ENCODE data around the gene CDC42.
"Not testable (repeated sequence)": the region's sequence is repeated elsewhere in the genome, so short reads cannot be mapped to it uniquely, and the experiment has no call there.

CDC42 gene

DNA sequence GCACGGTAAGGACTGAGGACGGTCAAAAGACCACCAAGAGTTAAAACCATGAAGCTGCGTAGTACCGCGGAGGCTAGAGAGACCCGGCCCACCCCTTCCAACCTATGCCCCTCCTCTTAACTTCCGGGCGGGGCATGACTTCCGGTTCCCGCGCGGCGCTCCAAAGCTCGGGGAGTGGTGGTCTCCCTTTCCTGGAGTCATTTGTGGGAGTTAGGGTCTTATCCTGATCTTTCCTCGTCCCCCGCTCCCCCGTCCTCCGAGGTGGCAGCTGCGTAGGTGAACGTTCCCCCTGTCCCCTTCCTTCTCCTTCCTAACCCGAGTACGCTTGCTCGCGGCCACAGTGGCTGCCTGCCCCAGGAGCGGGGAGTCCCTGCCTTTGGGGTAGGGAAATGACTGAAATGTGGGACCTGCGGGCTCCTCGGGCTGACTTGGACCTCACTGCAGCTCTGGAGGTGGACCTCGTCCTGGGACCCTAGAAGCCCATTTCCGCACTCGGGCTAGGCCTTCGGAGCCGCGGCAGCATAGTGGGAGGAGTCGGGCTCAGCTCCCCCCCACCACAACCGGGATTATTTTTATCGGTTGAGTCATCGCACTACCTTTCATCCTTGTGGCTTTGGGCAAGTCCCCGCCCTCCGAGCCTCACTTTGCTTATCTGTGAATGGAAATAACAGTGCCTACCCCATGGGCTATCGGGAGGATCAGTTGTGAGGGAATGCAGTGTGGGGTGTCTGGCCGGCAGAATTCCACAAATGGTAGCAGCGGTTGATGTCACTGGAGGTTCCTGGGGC lies 26.9 kb upstream of the CDC42 start:
- H3K4me1 Mint-ChIP-seq, result peaks cover 72% of the 10 kb centered on the region

DNA sequence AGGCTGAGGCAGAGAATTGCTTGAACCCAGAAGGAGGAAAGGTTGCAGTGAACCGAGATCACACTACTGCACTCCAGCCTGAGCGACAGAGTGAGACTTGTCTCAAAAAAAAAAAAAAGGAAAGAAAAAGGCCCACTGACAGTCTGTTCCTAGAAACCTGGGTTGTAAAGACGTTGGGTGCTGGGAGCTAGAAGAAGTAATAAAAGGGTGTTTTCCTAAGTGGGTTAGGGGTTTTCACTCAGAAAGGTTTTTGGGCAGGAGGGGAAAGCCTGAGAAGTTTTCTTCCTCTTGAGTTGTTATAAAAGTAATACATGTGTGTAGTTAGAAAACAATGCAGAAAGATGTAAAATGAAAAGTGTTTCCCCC lies 25.6 kb upstream of the CDC42 start:
- peaks cover 22% of the 10 kb centered on the region for H3K36me3 Mint-ChIP-seq
- H3K4me3 Mint-ChIP-seq, result peak overlapping the region; percentile 88
- H3K4me1 Mint-ChIP-seq, result peaks cover 79% of the 10 kb centered on the region
- H3K27me3 Mint-ChIP-seq, result no peaks in the 10 kb centered on the region
- peak overlapping the region; percentile 97 for H3K27ac Mint-ChIP-seq
- no peak for DNase-seq
- H3K9me3 Mint-ChIP-seq, result no peaks in the 10 kb centered on the region
- CTCF ChIA-PET, result no interaction called here

More for the DNA sequence above, 26.9 kb upstream of the CDC42 start:
- Mint-ChIP-seq H3K27me3 (no peaks in the 10 kb centered on the region), H3K4me3 (peak overlapping the region; percentile 88), H3K9me3 (no peaks in the 10 kb centered on the region), H3K27ac (peak overlapping the region; percentile 97), H3K36me3 (peaks cover 18% of the 10 kb centered on the region)
- DNase-seq, result peak; percentile 94
- CTCF ChIA-PET, result interaction anchor here (0.5 to 3.2 kb wide), 9 partner anchors 12 to 287 kb away, joined by 3 to 22 read pairs (median 6); partner anchors contain the start of gene CDC42

DNA sequence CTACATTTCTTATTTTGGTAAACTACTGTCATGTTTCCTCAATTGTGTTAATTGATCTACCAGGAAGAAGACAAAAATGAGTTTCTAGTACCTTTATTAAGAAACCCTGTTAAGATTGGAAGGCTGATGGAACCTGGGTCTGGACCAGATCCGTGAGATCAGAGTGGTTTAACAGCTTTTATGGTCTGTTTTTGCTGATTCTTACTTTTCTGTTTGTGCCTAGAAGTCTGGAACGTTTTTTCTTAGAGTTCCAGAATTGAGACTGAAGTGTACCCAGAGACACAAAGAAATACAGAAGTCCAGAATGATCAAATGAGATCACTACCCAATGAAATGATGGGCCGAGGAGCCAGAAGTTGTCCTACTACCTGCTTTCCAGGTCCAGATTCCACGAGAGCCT lies 22.5 kb upstream of the CDC42 start:
- Mint-ChIP-seq H3K36me3 (peaks cover 22% of the 10 kb centered on the region), H3K4me1 (peaks cover 72% of the 10 kb centered on the region), H3K9me3 (no peaks in the 10 kb centered on the region), H3K4me3 (no peak overlapping the region), H3K27me3 (no peaks in the 10 kb centered on the region), H3K27ac (no peak overlapping the region)
- DNase-seq, result no peak
- CTCF ChIA-PET, result interaction anchor here (1.2 to 1.4 kb wide), 2 partner anchors 10 to 23 kb away, joined by 3 read pairs; no protein-coding TSS in a partner anchor

DNA sequence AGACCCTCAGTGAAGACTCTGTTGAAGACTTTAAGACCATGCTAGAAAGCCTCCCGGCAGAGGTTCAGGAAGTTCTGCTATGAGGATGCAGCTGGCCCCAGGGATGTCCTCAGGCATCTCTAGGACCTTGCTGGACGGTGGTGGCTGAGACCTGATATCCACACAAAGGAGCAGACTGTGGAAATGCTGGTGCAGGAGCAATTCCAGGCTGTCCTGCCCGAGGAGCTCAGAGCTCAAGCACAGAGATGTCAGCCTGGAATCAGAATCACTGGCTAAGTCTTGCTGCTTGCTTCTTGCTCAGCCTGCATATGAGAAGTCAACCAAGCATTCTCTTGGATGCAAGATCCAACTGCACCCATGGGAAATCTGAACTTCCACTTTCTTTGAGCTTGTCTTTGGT lies 22.0 kb upstream of the CDC42 start:
- Mint-ChIP-seq H3K36me3 (peaks cover 22% of the 10 kb centered on the region), H3K4me1 (peaks cover 73% of the 10 kb centered on the region), H3K27ac (peak overlapping the region; percentile 90), H3K9me3 (no peaks in the 10 kb centered on the region), H3K4me3 (no peak overlapping the region), H3K27me3 (no peaks in the 10 kb centered on the region)
- CTCF ChIA-PET, result interaction anchor here (1.2 to 1.8 kb wide), 2 partner anchors 8 to 23 kb away, joined by 3 to 6 read pairs; no protein-coding TSS in a partner anchor
- no peak for DNase-seq

DNA sequence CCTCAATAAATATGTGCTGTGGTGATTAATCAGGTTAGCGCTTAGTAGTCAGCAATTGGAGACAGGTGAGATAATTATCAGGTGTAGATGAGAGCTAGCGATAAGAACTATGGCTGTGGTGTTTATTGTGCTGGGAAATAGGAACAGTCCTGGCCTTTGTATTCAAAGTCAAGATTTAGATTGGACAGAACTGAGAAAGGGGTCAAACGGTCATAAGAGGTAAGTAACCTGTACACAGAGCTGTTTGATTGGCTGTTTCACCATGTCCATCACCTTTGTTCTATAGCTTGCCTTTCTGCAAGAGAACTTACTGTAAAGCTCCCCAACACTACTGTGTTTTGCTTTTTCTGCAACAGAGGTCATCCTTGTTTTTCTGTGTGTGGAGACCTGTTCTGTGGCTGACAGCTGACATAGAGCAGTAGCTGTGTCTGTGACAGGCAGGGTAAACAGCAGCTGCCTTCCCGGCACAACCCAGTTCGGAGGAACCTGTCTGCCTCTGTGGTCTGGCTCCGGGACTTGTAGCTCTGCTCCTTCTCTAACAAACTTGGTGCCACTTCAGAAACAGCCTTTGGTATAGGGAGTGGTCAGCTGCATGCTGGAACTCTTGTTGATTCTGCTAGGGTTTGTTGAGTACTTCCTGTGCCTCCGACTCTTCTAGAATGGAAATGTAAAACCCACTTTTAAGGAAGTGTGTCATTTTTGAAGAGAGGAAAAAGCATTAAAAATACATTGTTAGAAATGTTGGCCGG lies 21.1 kb upstream of the CDC42 start:
- peaks cover 19% of the 10 kb centered on the region for H3K36me3 Mint-ChIP-seq
- CTCF ChIA-PET, result interaction anchor here (0.7 to 1.8 kb wide), 4 partner anchors 9 to 69 kb away, joined by 3 to 6 read pairs (median 4); no protein-coding TSS in a partner anchor
- peak; percentile 69 for DNase-seq
- peak overlapping the region; percentile 40 for H3K4me3 Mint-ChIP-seq
- H3K9me3 Mint-ChIP-seq, result no peaks in the 10 kb centered on the region
- H3K27me3 Mint-ChIP-seq, result no peaks in the 10 kb centered on the region
- H3K27ac Mint-ChIP-seq, result peak overlapping the region; percentile 90
- peaks cover 66% of the 10 kb centered on the region for H3K4me1 Mint-ChIP-seq

DNA sequence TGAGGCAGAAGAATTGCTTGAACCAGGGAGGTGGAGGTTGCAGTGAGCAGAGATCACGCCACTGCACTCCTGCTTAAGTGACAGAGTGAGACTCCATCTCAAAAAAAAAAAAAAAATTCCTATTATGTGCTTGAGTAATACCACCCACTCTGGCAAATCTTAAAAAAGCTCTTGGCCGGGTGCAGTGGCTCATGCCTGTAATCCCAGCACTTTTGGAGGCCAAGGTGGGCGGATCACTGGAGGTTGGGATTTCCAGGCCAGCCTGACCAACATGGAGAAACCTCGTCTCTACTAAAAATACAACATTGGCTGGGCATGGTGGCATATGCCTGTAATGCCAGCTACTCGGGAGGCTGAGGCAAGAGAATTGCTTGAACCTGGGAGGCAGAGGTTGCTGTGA lies 17.7 kb upstream of the CDC42 start:
- H3K4me1 Mint-ChIP-seq, result peaks cover 61% of the 10 kb centered on the region
- H3K27me3 Mint-ChIP-seq, H3K27ac Mint-ChIP-seq, CTCF ChIA-PET, DNase-seq, H3K9me3 Mint-ChIP-seq, H3K36me3 Mint-ChIP-seq, H3K4me3 Mint-ChIP-seq: not testable (repeated sequence)

DNA sequence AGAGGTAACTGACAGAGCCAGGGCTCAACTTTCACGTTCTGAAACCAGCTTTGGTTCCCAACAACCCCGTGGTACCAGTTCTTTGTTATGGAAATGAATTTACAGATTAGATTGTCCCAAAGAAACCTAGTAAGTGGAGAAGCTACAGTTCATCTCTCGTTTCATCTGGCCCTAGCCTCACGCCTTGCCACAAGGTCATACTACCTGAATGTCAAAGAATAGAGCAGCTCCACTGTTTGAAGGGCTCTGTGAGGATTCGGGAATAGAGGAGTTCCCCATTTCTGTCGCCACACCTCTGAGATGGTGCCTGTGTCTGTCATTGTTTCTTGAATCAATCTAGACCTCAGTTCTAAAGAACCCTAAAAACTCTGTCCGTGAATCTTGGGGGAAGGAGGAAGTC lies 15.0 kb upstream of the CDC42 start:
- Mint-ChIP-seq H3K9me3 (no peaks in the 10 kb centered on the region), H3K36me3 (peaks cover 7% of the 10 kb centered on the region), H3K27ac (peak overlapping the region; percentile 100), H3K4me1 (peaks cover 56% of the 10 kb centered on the region), H3K4me3 (no peak overlapping the region), H3K27me3 (no peaks in the 10 kb centered on the region)
- CTCF ChIA-PET, result interaction anchor here (0.9 to 1.5 kb wide), 3 partner anchors 12 to 15 kb away, joined by 3 to 4 read pairs (median 3); no protein-coding TSS in a partner anchor
- DNase-seq, result no peak

DNA sequence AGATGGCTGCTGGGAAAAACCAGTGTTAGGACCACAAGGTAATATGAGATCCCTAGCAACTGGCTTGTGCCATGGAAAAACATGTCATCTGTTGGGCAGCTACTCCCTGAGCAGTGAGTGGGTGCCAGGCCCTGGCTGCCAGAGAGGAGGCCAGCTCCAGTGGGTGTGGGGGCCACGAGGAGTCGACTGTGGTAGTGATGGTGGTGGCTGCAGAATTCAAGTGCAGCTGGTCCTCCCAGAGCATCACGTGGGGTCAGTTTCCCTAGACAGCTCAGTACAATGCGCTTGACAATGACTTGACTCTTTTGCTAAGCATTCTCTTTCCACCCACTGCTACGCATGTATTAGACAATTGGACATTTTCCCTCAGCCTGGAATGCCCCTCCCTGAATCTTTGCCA lies 14.5 kb upstream of the CDC42 start:
- Mint-ChIP-seq H3K4me3 (no peak overlapping the region), H3K4me1 (peaks cover 56% of the 10 kb centered on the region), H3K27ac (peak overlapping the region; percentile 100), H3K36me3 (peaks cover 7% of the 10 kb centered on the region), H3K27me3 (no peaks in the 10 kb centered on the region), H3K9me3 (no peaks in the 10 kb centered on the region)
- CTCF ChIA-PET, result interaction anchor here (1.2 to 2.5 kb wide), 3 partner anchors 13 to 15 kb away, joined by 3 to 22 read pairs (median 5); no protein-coding TSS in a partner anchor
- no peak for DNase-seq

DNA sequence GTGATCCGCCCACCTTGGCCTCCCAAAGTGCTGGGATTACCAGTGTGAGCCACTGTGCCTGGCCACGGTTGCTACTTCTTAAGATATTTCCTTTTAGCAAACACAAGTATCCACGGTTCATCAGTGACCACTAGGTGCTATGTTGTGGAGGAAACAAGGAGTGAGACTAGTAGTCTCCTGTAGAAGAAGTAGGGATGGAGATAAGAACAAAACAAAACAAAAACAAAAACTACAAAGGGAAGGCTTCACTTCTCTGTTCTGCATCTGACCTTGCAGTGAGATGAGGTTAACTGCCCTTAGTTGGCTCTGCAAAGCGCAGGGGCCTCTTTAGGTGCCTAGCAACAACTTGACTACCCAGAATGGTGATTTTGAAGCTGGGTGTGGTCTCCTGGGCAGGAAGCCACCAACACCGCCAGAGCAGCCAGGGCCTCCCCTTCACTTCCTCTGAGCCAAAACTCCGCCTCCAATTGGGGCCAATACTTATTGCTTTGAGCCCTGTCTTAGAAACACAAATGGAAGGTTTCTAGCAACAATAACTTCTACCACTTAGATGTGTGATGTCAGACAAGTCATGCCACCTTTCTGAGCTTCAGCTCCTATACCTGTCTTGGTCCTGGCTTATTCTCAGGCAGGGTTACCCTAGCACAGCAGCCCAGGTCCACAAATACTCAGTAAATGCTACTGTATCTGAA lies 12.8 kb upstream of the CDC42 start:
- Mint-ChIP-seq H3K4me1 (peaks cover 58% of the 10 kb centered on the region), H3K27me3 (no peaks in the 10 kb centered on the region), H3K36me3 (peaks cover 7% of the 10 kb centered on the region), H3K27ac (peak overlapping the region; percentile 100), H3K4me3 (peak overlapping the region; percentile 67), H3K9me3 (no peaks in the 10 kb centered on the region)
- peak; percentile 96 for DNase-seq
- CTCF ChIA-PET, result interaction anchor here (0.7 to 2.5 kb wide), 7 partner anchors 8 to 17 kb away, joined by 3 to 22 read pairs (median 6); partner anchors contain the start of gene CDC42

DNA sequence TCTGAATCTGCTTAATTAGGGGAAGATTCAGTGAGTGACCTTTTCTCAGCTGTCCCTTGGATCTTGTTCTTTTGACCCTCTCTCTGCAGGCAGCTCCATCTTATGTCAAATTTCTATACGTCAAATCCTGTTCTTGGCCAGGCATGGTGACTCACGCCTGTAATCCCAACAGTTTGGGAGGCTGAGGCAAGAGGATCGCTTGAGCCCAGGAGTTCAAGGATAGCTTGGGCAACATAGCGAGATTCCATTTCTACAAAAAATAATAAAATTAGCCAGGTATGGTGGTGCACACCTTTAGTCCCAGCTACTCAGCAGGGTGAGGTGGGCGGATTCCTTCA lies 12.3 kb upstream of the CDC42 start:
- H3K36me3 Mint-ChIP-seq, result peaks cover 8% of the 10 kb centered on the region
- peaks cover under 1% of the 10 kb centered on the region for H3K9me3 Mint-ChIP-seq
- peak; percentile 35 for DNase-seq
- H3K27me3 Mint-ChIP-seq, result no peaks in the 10 kb centered on the region
- CTCF ChIA-PET, result interaction anchor here (0.7 to 2.5 kb wide), 6 partner anchors 9 to 18 kb away, joined by 3 to 22 read pairs (median 6); partner anchors contain the start of gene CDC42
- peaks cover 59% of the 10 kb centered on the region for H3K4me1 Mint-ChIP-seq
- H3K4me3 Mint-ChIP-seq, result peak overlapping the region; percentile 67
- H3K27ac Mint-ChIP-seq, result peak overlapping the region; percentile 100

DNA sequence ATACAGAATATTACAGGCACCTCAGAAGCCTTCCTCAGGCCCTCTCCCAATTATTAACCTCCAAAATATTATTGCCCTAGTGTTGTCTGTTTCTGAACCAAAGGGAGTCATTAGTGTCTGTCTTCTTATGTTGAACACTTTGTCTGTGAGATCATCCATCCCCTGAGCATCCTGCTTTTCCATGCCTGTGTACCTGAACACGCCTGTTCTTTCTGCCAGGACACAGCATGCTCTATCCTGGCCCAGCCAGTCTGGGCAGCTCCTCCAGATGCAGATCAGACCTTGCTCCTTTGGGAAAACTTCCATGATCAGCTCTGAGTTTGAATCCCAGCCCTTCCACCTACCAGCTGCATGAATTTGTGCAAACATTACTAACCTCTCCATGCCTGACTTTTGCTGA lies 11.0 kb upstream of the CDC42 start:
- Mint-ChIP-seq H3K4me1 (peaks cover 60% of the 10 kb centered on the region), H3K27ac (peak overlapping the region; percentile 86), H3K9me3 (peaks cover 4% of the 10 kb centered on the region), H3K36me3 (peaks cover 11% of the 10 kb centered on the region), H3K4me3 (peak overlapping the region; percentile 21), H3K27me3 (no peaks in the 10 kb centered on the region)
- CTCF ChIA-PET, result interaction anchor here (2.2 kb wide), 1 partner anchor 11 kb away, joined by 12 read pairs; the partner anchor contains the start of gene CDC42
- DNase-seq, result no peak

DNA sequence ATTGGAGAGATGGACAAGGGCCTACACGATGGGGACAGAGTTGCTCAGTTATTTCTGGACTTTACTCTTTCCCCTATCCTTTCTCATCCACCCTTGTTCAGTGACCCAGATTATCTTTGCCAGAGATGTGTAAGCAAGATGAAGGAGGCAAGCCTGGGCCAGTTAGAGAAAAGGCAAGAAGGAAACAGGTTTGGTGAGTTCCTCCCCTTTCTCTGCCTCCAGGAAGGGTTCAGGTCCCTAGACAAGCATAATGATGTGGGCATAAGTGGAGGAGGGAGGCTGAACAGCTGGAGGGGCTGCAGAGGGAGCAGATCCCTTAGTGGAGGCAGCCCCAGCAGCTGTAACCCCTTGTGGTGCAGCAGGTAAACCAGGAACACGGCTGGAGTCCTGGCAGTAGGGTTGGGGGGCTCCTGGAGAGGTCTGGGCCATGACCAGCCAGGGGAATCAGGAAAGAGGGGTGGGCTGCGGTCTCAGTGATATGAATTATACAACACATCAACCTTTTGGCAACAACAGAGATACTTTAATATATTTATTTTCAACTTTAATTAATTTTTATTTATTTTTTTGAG lies 9.2 kb upstream of the CDC42 start:
- Mint-ChIP-seq H3K4me3 (no peak overlapping the region), H3K9me3 (peaks cover 4% of the 10 kb centered on the region), H3K4me1 (peaks cover 54% of the 10 kb centered on the region), H3K27me3 (no peaks in the 10 kb centered on the region), H3K27ac (no peak overlapping the region), H3K36me3 (peaks cover 11% of the 10 kb centered on the region)
- CTCF ChIA-PET, result no interaction called here
- no peak for DNase-seq

DNA sequence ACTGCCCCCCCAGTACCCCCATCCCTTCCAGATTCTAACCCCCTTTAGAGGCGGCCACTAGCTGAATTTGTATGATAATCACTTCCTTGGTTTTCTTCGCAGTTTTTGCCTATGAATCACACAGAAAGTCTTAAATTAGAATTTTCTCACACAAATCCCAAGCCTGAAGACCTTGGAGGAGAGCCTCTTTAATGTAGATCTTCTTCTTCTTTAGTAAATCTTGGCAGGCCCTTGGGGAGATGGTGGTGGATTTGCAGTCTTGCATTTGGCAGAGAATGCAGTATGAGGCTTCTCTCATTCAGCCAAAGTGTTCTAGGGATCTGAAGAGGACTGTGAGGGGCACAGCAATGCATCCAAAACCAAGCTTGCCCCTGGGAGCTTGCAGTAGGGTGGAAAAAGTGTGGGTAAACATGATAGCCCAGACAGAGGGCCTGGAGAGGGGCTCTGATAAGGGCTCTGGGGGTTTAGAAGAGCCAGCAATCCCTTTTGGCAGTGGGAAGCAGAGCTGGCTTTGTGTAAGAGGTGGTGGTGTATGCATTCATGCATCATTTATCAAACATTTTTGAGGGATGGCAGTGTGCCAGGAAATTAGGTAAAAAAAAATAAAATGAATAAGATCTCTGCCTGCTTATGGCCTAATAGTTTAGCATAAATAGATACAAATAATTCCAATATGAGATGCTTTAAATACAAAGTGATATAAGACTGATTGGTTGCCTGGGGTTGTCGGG lies 7.7 kb upstream of the CDC42 start:
- DNase-seq, result no peak
- Mint-ChIP-seq H3K4me1 (peaks cover 56% of the 10 kb centered on the region), H3K27me3 (no peaks in the 10 kb centered on the region), H3K36me3 (peaks cover 9% of the 10 kb centered on the region), H3K4me3 (no peak overlapping the region), H3K9me3 (peaks cover 4% of the 10 kb centered on the region), H3K27ac (no peak overlapping the region)
- CTCF ChIA-PET, result no interaction called here

All from activated naive CD4-positive, alpha-beta T cell treated with anti-CD3 and anti-CD28 coated beads, Interleukin-2, amount 10 ng/mL, durations not matched to agents 7 days and 5 days (primary cell).